Panc1 (cell line): ENCODE measurements around the gene KCNQ4. TPM values are rescaled to one million over a fixed set of nuclear protein-coding genes. Genes with fewer than 3 reads are reported as not detected.

Experiments used
- ATAC-seq: fragments of 200-7000 bp; cut with Tn5 transposase; 2 replicates; pipeline ENCODE4 v1.9.1; 2020; ENCODE audit warnings: mild to moderate bottlenecking, moderate library complexity
- BruUV-seq: library from RNA; stranded (reverse); fragments of 400-500 nt; replicated peaks from 2 replicates; lab custom pipeline; 2021; lab: Mats Ljungman, UMichigan
- CTCF ChIA-PET: fragments of 300-600 bp; sonication (Branson Sonifier 250); formaldehyde crosslinking; loops from one replicate; lab custom pipeline; 2022; ENCODE audit warnings: antibody characterized with exemption; lab: Charles Lee
- POLR2A ChIA-PET: fragments of 300-600 bp; sonication (Branson Sonifier 250); formaldehyde crosslinking; loops from one replicate; lab custom pipeline; 2022; ENCODE audit warnings: antibody characterized with exemption; lab: Charles Lee
- DNase-seq: peaks from one replicate; pipeline ENCODE4 v3.0.0-alpha.2; 2010; ENCODE audit warnings: low read depth, low spot score
- H3K27ac ChIP-seq: 2 replicates; pipeline ENCODE4 v1.5.1; 2011; ENCODE audit warnings: mild to moderate bottlenecking, low read length, inconsistent platforms
- H3K27me3 ChIP-seq: fragments of 200-500 bp; sonication (Bioruptor generic); 2 replicates; pipeline ENCODE4 v1.6.0; 2014; ENCODE audit warnings: low read length, inconsistent platforms; ENCODE audit not compliant: control insufficient read depth, insufficient read depth
- H3K36me3 ChIP-seq: fragments of 200-500 bp; sonication (Bioruptor generic); 2 replicates; pipeline ENCODE4 v1.5.1; 2014; ENCODE audit warnings: inconsistent platforms, mild to moderate bottlenecking, low read length, moderate library complexity; ENCODE audit not compliant: control insufficient read depth, insufficient read depth
- H3K4me1 ChIP-seq: 2 replicates; pipeline ENCODE4 v1.5.1; 2011; ENCODE audit warnings: inconsistent platforms, mild to moderate bottlenecking, low read length, moderate library complexity; ENCODE audit not compliant: control insufficient read depth, insufficient read depth
- H3K4me3 ChIP-seq, 2 experiments: 2 replicates each; pipeline ENCODE4 v1.5.1; 2011 to 2012; ENCODE audit warnings: low read depth in 2 of 2, low read length in 2 of 2, mild to moderate bottlenecking in 2 of 2, inconsistent platforms in 1 of 2, moderate library complexity in 1 of 2
- H3K9me3 ChIP-seq: fragments of 200-500 bp; sonication (Bioruptor generic); 2 replicates; pipeline ENCODE4 v1.5.1; 2014; ENCODE audit warnings: low read depth, mild to moderate bottlenecking, inconsistent platforms, low read length, moderate library complexity; ENCODE audit not compliant: control insufficient read depth, insufficient read depth
- CTCF ChIP-seq: fragments of 450-650 bp; IDR thresholded peaks from 2 replicates; pipeline ENCODE4 v1.5.1; 2017; ENCODE audit warnings: mild to moderate bottlenecking
- POLR2AphosphoS5 ChIP-seq: IDR thresholded peaks from 2 replicates; pipeline ENCODE4 v1.6.1; 2012; ENCODE audit warnings: mild to moderate bottlenecking, low read depth, low read length, moderate library complexity
- REST ChIP-seq, 2 experiments: IDR thresholded peaks; 2 replicates each; pipeline ENCODE4 v1.6.1; 2011 to 2012; ENCODE audit warnings: low read depth in 2 of 2, control low read depth in 1 of 2, low read length in 1 of 2, mild to moderate bottlenecking in 1 of 2, moderate library complexity in 1 of 2; ENCODE audit not compliant: insufficient read depth in 1 of 2
- SIN3A ChIP-seq: IDR thresholded peaks from 2 replicates; pipeline ENCODE4 v1.6.1; 2012; ENCODE audit warnings: low read depth, mild to moderate bottlenecking, low read length, moderate library complexity, borderline replicate concordance; ENCODE audit not compliant: insufficient read depth
- TCF7L2 ChIP-seq: IDR thresholded peaks from 2 replicates; pipeline ENCODE4 v1.6.1; 2011; ENCODE audit warnings: mild to moderate bottlenecking, low read depth, low read length, inconsistent platforms
- in situ Hi-C: cut with HindIII; loops from 2 replicates; pipeline ENCODE4 v1.10.0; 2016; ENCODE audit warnings: low sequenced_read_pairs, low pct_unique_long_range_greater_than_20kb
- intact Hi-C: fragments of 100-400 bp; cut with micrococcal nuclease; formaldehyde crosslinking; loops from one replicate; pipeline ENCODE4 v1.10.0; 2022; ENCODE audit not compliant: unreplicated experiment
- total RNA-seq: library from RNA; stranded (reverse); gene quantifications from one replicate; pipeline ENCODE4 v1.2.1, GENCODE V29; 2021; ENCODE audit not compliant: unreplicated experiment

The KCNQ4 gene
- total RNA-seq, 1 experiment from 2014 or later, result 2.6 TPM

- Histone ChIP-seq H3K4me1 (no peaks in the 10 kb centered on the region), H3K9me3 (no peaks in the 10 kb centered on the region), H3K27me3 (no peaks in the 10 kb centered on the region), H3K36me3 (peaks cover 28% of the 10 kb centered on the region), H3K4me3 (no peak overlapping the region), H3K27ac (no peak overlapping the region)
- POLR2A ChIA-PET, result no interaction called here
- no peak for DNase-seq
- no TSS peak for BruUV-seq
- intact Hi-C loops, result no loop called here
- TF ChIP-seq POLR2AphosphoS5 (no peak), CTCF (no peak), REST (IDR thresholded peaks at IDR 0.05; ENCODE audit: insufficient read depth in 1 of 2, low read depth in 2 of 2, low read length in 1 of 2) (no peak), TCF7L2 (no peak), SIN3A (no peak)
- ATAC-seq, result no peak
- CTCF ChIA-PET, result no interaction called here
- in situ Hi-C loops, result no loop called here
Observed at GRCh38 chr1:40758004-40758403, 25.6 kb upstream of the KCNQ4 start.

- ChIA-PET POLR2A (interaction anchor here (0.7 kb wide), 1 partner anchor 9 kb away, joined by 5 read pairs; no protein-coding TSS in a partner anchor), CTCF (interaction anchor here (0.7 kb wide), 1 partner anchor 84 kb away, joined by 4 read pairs; no protein-coding TSS in a partner anchor)
- Histone ChIP-seq H3K27ac (no peak overlapping the region), H3K4me3 (no peak overlapping the region), H3K4me1 (no peaks in the 10 kb centered on the region), H3K36me3 (peaks cover 21% of the 10 kb centered on the region), H3K9me3 (no peaks in the 10 kb centered on the region), H3K27me3 (no peaks in the 10 kb centered on the region)
- no peak for ATAC-seq
- in situ Hi-C loops (no loop called here), intact Hi-C loops (no loop called here)
- no TSS peak for BruUV-seq
- no peak for DNase-seq
- TF ChIP-seq REST (IDR thresholded peaks at IDR 0.05; ENCODE audit: insufficient read depth in 1 of 2, low read depth in 2 of 2, low read length in 1 of 2) (no peak), SIN3A (no peak), CTCF (no peak), POLR2AphosphoS5 (no peak), TCF7L2 (no peak)
Observed at GRCh38 chr1:40758578-40759343, 24.8 kb upstream of the KCNQ4 start.
